NCI-H524 treated with DMSO at 0.1 percent for 48 hours (cell line): ENCODE data around the gene CRACDL.
"Not testable (repeated sequence)": the region's sequence is repeated elsewhere in the genome, so short reads cannot be mapped to it uniquely, and the experiment has no call there.

Experiments used
- DNase-seq: peaks from one replicate; lab custom pipeline; 2025; lab: John Stamatoyannopoulos, UW

CRACDL gene

DNA sequence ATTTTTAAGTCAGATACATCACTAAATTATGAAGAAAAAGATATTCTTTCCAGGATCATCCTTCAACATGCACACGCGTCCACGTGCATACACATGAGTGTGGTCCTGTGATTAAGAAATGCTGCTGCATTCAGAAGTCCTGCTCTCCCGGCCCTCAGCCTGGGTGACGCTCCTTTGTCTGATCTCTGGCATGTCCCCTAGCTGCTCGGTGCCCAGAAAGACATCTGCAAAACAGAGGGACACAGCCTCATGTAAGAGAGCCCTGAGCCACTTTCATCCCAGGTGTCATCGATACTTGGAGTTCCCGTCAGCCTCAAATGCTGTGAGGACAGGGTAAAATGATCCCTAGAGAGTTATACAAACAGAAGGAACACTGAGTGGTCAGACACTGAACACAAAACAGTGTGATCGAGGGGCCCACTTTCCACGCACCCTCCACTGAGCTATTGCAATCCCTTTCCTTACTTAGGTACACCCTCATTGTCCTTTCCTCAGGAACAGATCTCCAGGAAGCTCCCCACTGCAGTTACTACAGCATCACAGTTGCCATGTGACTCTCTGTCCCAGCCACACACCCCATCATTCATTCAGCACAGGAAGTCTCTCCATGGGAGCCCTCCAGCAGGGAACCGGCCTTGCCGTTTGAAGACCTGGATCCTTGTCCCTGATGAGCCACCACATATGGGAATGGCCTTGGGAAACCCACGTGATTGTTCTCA lies 32.1 kb downstream of the CRACDL start:
- no peak for DNase-seq

- no peak for DNase-seq
These were observed 33.0 kb downstream of the CRACDL start for GRCh38 chr2:98903064-98903355.

DNA sequence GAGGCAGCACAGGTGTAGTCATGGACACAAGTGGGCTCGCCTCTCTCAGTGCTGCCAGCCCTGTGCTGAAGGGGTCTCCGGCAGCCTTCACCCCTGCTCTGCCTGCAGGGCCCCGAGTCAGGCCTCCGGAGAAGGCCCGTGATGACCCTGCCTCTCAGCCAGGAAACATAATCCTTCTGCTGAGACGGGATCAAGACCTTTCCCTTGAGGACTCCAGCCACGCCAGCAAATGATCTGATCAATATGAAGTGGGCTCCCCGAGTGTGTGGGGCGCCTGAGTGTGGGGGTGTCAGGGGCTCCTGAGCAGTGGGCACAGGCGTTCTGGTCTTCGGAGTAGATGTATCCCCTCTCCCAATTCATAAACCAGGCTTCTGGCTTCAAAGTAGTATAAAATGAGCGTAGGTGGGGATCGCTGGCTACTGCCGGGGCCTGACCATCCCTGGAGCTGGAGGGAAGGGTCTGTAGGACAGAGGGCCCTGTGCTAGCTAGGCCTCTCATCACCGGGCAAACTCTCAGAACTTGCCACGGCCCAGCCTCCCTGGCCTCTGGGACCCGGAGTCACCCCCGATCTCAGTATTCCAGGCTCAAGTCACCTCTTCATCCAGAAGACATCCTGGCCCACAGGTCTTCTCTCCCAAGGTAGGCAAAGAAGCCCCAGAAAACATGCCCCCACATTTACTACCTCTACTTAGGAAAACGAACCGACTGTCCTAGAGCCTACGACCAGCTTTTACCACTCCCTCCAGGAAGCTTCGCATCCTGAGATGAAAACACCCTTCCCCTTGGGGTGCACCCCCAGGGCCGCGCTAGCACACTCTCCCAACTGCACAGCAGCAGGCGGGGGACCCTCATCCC lies 33.6 kb downstream of the CRACDL start:
- DNase-seq: no peak

GRCh38 chr2:98901702-98902101 lies 34.3 kb downstream of the CRACDL start:
- DNase-seq: no peak

DNA sequence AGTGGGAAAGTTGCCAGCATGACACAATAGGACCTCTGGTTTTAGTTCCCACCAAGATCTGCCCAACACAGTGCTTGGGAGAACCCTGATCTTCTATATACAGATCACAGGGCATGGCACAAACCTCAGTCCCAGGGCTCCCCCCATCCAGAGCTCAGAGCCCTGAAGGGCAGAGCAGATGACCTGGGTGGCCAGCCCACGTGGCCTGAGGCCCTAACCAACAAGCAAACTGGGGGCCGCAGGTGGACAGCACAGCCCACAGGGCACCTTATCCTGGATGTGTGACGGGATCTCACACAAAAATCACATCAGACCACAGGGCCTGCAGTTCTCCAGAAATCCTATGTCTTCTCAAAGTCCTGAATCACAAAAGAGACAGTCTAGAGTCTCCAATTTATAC lies 34.7 kb downstream of the CRACDL start:
- no peak for DNase-seq

DNA sequence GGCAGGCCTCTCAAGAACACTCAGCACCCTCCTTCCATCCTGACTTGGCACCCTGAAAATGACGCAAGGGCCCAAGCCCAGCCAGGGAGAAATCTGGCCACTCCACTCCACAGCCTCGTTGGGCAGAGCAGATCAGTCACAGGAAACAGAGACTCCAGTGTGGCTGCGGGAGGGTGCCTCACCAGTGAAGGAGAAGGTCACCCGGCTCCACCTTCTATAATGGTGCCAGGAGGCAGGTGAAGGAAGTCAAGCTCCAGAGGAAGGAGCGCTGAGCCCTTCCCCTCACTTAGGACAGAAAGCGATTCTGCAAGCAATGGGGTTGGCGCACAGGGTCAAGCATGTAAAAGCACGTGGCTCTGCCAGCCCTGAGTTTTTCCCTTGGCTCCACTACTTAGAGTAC lies 35.3 kb downstream of the CRACDL start:
- DNase-seq: no peak

DNA sequence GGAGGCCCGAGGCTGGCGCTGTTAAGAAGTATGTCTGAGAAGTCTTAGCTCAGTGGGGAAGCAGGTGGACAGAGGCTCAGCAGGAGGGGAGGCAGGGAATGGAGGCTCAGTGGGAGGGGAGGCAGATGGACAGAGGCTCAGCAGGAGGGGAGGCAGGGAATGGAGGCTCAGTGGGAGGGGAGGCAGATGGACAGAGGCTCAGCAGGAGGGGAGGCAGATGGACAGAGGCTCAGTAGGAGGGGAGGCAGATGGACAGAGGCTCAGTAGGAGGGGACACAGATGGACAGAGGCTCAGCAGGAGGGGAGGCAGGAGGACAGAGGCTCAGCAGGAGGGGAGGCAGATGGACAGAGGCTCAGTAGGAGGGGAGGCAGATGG lies 36.3 kb downstream of the CRACDL start:
- DNase-seq: not testable (repeated sequence)

GRCh38 chr2:98899041-98899702 lies 36.9 kb downstream of the CRACDL start:
- DNase-seq: no peak

DNA sequence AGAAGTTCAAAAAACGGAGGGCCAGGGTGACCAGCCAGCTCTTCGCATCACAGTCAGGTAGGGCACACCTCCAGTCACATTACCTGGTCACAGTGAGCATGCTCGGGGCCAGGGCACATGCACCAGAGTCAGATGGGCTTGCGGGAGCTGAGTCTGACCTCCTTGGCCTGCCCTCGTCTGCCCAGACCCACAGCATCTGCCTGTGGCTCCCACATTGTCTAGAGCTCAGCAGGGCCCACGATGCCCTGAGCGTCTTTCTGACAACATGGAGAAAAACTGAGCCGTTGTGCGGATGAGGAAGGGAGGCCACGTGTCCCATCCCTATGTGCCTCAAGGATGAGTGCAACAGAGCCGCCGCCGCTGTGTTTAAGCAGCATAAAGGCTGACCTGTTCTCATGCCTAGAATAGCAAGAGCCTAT lies 37.6 kb downstream of the CRACDL start:
- no peak for DNase-seq

- DNase-seq: no peak
These were observed 38.3 kb downstream of the CRACDL start for GRCh38 chr2:98897746-98898145.

GRCh38 chr2:98896944-98897343 lies 39.1 kb downstream of the CRACDL start:
- DNase-seq: no peak

DNA sequence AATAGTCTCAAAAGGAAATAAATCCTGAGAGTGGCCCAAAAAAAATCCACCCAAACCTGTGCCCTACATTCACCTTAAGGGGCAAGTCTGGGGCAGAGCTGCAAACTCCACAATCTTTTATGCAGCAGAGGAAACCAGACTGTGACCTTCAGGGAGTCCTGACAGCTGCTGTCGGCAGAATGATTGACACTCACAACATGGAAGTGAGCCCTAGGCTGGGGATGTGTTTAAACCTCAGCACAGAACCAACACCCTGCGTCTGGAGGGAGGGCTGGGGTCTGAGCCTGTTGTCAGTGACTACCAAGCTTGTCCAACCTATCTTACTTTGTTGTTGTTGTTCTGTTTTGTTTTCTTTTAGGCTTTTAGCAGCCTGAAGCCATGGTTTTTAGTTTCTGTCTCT lies 39.6 kb downstream of the CRACDL start:
- no peak for DNase-seq

DNA sequence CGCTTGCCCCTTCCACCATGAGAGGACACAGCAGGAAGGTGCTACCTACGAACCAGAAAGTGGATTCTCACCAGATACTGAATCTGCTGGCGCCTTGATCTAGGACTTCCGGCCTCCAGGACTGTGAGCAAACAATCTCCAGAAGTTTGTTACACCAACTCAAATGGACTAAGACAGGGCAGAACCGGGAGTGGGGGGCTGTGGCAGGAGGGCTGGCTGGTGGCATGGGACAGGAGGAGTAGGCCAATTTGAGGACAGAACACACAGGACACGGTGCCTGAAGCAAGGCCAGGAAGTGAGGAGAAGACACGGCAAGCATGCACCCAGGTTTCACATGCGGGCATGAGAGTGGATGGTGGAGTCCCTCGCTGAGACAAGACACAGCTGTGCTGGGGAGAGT lies 40.1 kb downstream of the CRACDL start:
- no peak for DNase-seq

DNA sequence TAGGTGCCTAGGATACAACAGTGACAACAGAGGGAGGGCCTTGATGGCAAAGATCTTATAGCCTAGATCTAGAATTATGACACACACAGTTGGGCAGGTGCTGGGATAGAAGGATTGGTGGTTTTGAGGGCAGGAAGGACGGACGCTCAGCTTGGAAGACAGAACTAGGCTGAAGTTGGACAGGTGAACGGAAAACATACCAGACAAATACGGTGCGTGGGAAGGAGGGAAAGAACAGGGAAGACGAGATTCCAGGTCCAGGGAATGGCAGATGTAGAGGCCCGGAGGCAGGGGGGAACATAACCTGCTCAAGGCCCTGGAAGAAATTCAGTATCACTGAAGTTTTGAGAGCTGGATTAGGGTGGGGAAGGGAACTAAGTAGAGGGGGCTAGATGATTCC lies 40.8 kb downstream of the CRACDL start:
- DNase-seq: no peak

GRCh38 chr2:98894331-98895000 lies 41.6 kb downstream of the CRACDL start:
- no peak for DNase-seq

DNA sequence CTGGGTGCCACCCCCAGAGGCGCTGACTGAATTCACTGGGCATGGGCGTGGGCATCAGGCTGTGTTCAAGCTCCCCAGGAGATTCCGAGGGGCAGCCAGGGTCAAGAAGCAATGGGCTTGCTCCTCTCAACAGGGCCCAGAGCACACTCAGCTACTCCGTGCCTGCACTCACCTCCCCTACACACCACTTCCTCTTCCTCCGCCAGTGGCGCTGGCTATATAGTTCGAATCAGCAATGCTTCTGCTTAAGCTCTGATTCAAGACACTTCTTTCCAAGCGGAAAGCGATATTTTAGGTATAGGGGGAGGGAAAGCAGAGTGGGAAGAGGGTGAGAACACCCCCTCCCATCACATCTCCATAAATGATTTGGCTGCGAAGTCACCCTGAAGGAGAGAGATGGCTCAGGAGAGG lies 42.1 kb downstream of the CRACDL start:
- no peak for DNase-seq

DNA sequence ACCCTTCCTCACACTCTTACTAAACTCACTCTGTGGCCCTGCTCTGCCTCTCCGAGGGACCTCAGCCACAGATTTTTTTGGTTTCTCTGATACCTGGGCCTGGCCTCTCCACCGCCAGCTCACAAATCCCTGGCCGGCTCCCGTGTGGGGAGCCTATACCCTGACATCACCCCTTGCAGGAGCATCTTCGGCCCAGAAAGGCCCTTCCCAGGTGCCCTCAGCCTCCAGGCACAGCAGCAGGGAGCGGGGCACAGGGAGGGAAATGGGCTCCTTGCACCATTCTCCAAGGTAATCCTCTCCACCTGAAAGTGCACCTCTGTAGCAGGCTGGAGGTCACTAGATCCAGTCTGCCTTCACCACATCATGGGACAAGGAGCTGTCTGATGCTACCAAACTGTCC lies 43.2 kb downstream of the CRACDL start:
- no peak for DNase-seq

GRCh38 chr2:98891591-98891990 lies 44.4 kb downstream of the CRACDL start:
- DNase-seq: no peak

DNA sequence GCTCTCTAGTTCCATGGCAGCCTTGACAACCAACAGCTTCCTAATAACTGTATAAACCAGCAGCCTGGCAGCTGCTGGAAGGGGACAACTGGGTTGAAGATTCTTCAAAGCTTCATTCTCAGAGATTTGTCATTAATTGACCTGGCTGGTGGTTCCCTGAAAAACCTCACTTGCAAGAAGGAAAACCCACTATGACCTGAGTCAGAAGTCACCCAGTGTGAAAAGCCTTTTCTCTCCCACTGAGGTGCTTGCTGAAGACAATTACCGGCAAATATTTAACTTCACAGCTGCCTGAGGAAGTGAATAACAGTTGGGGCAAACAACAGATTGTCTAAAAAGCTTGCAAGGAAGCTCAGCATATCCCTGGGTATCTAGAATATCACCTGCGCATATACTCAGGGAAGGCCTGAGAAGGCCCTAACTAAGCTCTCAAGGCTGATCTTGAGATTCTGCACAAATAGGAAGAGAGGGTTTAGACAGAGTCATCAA lies 49.9 kb downstream of the CRACDL start:
- no peak for DNase-seq

GRCh38 chr2:98884658-98885057 lies 51.4 kb downstream of the CRACDL start:
- DNase-seq: no peak

DNA sequence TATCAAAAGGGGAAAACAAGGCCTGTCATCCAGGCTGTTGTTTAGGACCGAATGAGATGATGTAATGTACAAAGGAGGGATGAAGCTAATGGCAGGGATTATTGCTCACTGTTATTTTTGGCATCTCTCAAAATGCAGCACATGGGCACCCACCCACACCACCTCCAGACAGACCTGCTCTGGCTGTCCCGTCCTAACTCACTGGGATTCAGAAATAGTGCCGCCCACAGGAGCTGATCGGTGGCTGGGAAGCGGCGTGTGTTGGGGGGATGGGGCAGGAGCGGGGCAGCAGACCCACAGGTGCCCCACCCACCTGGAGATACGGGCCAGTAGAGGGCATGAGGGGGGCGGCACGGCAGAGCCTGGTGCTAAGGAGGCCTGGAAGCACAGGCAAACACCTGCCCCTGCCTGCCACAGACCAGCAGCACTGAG lies 52.2 kb downstream of the CRACDL start:
- no peak for DNase-seq

- DNase-seq: no peak
These were observed 52.9 kb downstream of the CRACDL start for GRCh38 chr2:98882971-98883779.
